HL-60 (cell line): ENCODE measurements around the gene PICALM.

Source experiments
- DNase-seq, 2 experiments: peaks; one replicate each; pipeline ENCODE4 v3.0.0-alpha.2; 2010 to 2020; ENCODE audit warnings: low read depth in 1 of 2, low spot score in 1 of 2
- H3K27ac ChIP-seq: fragments of 250-450 bp; sonication (Bioruptor Pico); replicated peaks from 2 replicates; pipeline ENCODE4 v1.5.1; 2020; ENCODE audit warnings: mild to moderate bottlenecking, moderate library complexity
- H3K27me3 ChIP-seq: fragments of 250-450 bp; sonication (Bioruptor Pico); 2 replicates; pipeline ENCODE4 v1.5.1; 2021; ENCODE audit warnings: mild to moderate bottlenecking, moderate library complexity; ENCODE audit not compliant: insufficient read depth, poor library complexity, severe bottlenecking
- H3K4me3 ChIP-seq: replicated peaks from 2 replicates; pipeline ENCODE4 v1.5.1; 2011; ENCODE audit warnings: mild to moderate bottlenecking, control low read depth, low read length; ENCODE audit not compliant: insufficient read depth
- GABPA ChIP-seq: IDR thresholded peaks from 2 replicates; pipeline ENCODE4 v1.6.1; 2012; ENCODE audit warnings: low read depth
- POLR2AphosphoS5 ChIP-seq: IDR thresholded peaks from 2 replicates; pipeline ENCODE4 v1.6.1; 2012; ENCODE audit warnings: low read depth
- SPI1 ChIP-seq: IDR thresholded peaks from 2 replicates; pipeline ENCODE4 v1.6.1; 2012; ENCODE audit warnings: low read depth, mild to moderate bottlenecking, borderline replicate concordance
- TF ChIP-seq, protein P1 (sequence below): IDR thresholded peaks from one replicate; pipeline ENCODE4 v1.5.1; 2011; ENCODE audit warnings: low read length, control low read depth, inconsistent platforms; ENCODE audit not compliant: insufficient read depth
- TF ChIP-seq, protein P2 (sequence below): IDR thresholded peaks from 2 replicates; pipeline ENCODE4 v1.6.1; 2012; ENCODE audit warnings: low read depth; ENCODE audit not compliant: insufficient replicate concordance

PICALM gene

GRCh38 chr11:85947431-85948272 lies 121.2 kb downstream of the PICALM start:
- H3K4me3 ChIP-seq, result no peak overlapping the region
- no peak overlapping the region for H3K27ac ChIP-seq
- peak; percentile 26 to 31 for DNase-seq
- TF ChIP-seq, protein P1, sequence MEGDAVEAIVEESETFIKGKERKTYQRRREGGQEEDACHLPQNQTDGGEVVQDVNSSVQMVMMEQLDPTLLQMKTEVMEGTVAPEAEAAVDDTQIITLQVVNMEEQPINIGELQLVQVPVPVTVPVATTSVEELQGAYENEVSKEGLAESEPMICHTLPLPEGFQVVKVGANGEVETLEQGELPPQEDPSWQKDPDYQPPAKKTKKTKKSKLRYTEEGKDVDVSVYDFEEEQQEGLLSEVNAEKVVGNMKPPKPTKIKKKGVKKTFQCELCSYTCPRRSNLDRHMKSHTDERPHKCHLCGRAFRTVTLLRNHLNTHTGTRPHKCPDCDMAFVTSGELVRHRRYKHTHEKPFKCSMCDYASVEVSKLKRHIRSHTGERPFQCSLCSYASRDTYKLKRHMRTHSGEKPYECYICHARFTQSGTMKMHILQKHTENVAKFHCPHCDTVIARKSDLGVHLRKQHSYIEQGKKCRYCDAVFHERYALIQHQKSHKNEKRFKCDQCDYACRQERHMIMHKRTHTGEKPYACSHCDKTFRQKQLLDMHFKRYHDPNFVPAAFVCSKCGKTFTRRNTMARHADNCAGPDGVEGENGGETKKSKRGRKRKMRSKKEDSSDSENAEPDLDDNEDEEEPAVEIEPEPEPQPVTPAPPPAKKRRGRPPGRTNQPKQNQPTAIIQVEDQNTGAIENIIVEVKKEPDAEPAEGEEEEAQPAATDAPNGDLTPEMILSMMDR, result no peak
- TF ChIP-seq POLR2AphosphoS5, result no peak
- TF ChIP-seq, protein P2, sequence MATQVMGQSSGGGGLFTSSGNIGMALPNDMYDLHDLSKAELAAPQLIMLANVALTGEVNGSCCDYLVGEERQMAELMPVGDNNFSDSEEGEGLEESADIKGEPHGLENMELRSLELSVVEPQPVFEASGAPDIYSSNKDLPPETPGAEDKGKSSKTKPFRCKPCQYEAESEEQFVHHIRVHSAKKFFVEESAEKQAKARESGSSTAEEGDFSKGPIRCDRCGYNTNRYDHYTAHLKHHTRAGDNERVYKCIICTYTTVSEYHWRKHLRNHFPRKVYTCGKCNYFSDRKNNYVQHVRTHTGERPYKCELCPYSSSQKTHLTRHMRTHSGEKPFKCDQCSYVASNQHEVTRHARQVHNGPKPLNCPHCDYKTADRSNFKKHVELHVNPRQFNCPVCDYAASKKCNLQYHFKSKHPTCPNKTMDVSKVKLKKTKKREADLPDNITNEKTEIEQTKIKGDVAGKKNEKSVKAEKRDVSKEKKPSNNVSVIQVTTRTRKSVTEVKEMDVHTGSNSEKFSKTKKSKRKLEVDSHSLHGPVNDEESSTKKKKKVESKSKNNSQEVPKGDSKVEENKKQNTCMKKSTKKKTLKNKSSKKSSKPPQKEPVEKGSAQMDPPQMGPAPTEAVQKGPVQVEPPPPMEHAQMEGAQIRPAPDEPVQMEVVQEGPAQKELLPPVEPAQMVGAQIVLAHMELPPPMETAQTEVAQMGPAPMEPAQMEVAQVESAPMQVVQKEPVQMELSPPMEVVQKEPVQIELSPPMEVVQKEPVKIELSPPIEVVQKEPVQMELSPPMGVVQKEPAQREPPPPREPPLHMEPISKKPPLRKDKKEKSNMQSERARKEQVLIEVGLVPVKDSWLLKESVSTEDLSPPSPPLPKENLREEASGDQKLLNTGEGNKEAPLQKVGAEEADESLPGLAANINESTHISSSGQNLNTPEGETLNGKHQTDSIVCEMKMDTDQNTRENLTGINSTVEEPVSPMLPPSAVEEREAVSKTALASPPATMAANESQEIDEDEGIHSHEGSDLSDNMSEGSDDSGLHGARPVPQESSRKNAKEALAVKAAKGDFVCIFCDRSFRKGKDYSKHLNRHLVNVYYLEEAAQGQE, result no peak
- TF ChIP-seq SPI1, result no peak
- TF ChIP-seq GABPA, result no peak
- no peaks in the 10 kb centered on the region for H3K27me3 ChIP-seq

GRCh38 chr11:85946221-85946620 lies 122.7 kb downstream of the PICALM start:
- TF ChIP-seq, protein P1, result no peak
- no peak for TF ChIP-seq GABPA
- Histone ChIP-seq H3K27ac (no peak overlapping the region), H3K27me3 (no peaks in the 10 kb centered on the region), H3K4me3 (no peak overlapping the region)
- DNase-seq, result no peak

GRCh38 chr11:85945788-85946187 lies 123.1 kb downstream of the PICALM start:
- no peak overlapping the region for H3K4me3 ChIP-seq
- TF ChIP-seq GABPA, result no peak
- TF ChIP-seq POLR2AphosphoS5, result no peak
- TF ChIP-seq, protein P1, result no peak
- TF ChIP-seq, protein P2, result no peak
- TF ChIP-seq SPI1, result no peak
- peak; percentile 55 to 59 for DNase-seq

GRCh38 chr11:85945296-85945695 lies 123.6 kb downstream of the PICALM start:
- Histone ChIP-seq H3K27me3 (no peaks in the 10 kb centered on the region), H3K4me3 (no peak overlapping the region), H3K27ac (no peak overlapping the region; the same call in 1 of the 2 replicates)
- no peak for DNase-seq
- TF ChIP-seq SPI1 (no peak), POLR2AphosphoS5 (no peak), GABPA (no peak)
- TF ChIP-seq, protein P2, result no peak
- TF ChIP-seq, protein P1, result no peak

More at GRCh38 chr11:85945788-85946187, 123.1 kb downstream of the PICALM start:
- Histone ChIP-seq H3K27me3 (no peaks in the 10 kb centered on the region), H3K27ac (no peak overlapping the region; the same call in 1 of the 2 replicates)
